Stimulated activated CD4-positive, alpha-beta T cell treated with anti-CD3 and anti-CD28 coated beads, Interleukin-2, amount 100 ng/mL, for 48 hours (primary cell): ENCODE results near the gene GRK6.
"Not testable (repeated sequence)": the region's sequence is repeated elsewhere in the genome, so short reads cannot be mapped to it uniquely, and the experiment has no call there.

Source experiments
- DNase-seq, 2 donors: peaks; one replicate each; pipeline ENCODE4 v3.0.0-alpha.2; 2020

GRK6 gene

GRCh38 chr5:177472460-177473442 lies 46.3 kb downstream of the GRK6 start:
- DNase-seq, result peak in 1 of 2 donors; percentile 42

- DNase-seq, result no peak
Observed at GRCh38 chr5:177473443-177474001, 47.0 kb downstream of the GRK6 start, which contains the start of gene DBN1. TSS of gene DBN1 (minus strand) at chr5:177473634. CDS start at chr5:177473521, 113 bp downstream.

GRCh38 chr5:177474002-177474476 lies 47.6 kb downstream of the GRK6 start:
- DNase-seq, result no peak

- no peak for DNase-seq
Observed at GRCh38 chr5:177474846-177475562, 48.5 kb downstream of the GRK6 start.

- no peak for DNase-seq
Observed at GRCh38 chr5:177475563-177476427, 49.3 kb downstream of the GRK6 start.

GRCh38 chr5:177476531-177477233 lies 50.2 kb downstream of the GRK6 start:
- no peak for DNase-seq

- no peak for DNase-seq
Observed at GRCh38 chr5:177477701-177478477, 51.4 kb downstream of the GRK6 start.

GRCh38 chr5:177478711-177479646 lies 52.5 kb downstream of the GRK6 start:
- no peak for DNase-seq

- no peak for DNase-seq
Observed at GRCh38 chr5:177479774-177480173, 53.3 kb downstream of the GRK6 start.

- no peak for DNase-seq
Observed at GRCh38 chr5:177482359-177482795, 55.9 kb downstream of the GRK6 start.

- DNase-seq, result no peak
Observed at GRCh38 chr5:177483042-177483441, 56.6 kb downstream of the GRK6 start.

- DNase-seq, result no peak
Observed at GRCh38 chr5:177483994-177484901, 57.8 kb downstream of the GRK6 start.

GRCh38 chr5:177484902-177485549 lies 58.5 kb downstream of the GRK6 start:
- DNase-seq, result no peak

- not testable (repeated sequence) for DNase-seq
Observed at GRCh38 chr5:177485753-177486152, 59.3 kb downstream of the GRK6 start.

GRCh38 chr5:177486256-177486655 lies 59.8 kb downstream of the GRK6 start:
- DNase-seq, result no peak

GRCh38 chr5:177487144-177487543 lies 60.7 kb downstream of the GRK6 start:
- no peak for DNase-seq

- no peak for DNase-seq
Observed at GRCh38 chr5:177487975-177488374, 61.5 kb downstream of the GRK6 start.
